ENCODE results near the gene SOX3.

DNA sequence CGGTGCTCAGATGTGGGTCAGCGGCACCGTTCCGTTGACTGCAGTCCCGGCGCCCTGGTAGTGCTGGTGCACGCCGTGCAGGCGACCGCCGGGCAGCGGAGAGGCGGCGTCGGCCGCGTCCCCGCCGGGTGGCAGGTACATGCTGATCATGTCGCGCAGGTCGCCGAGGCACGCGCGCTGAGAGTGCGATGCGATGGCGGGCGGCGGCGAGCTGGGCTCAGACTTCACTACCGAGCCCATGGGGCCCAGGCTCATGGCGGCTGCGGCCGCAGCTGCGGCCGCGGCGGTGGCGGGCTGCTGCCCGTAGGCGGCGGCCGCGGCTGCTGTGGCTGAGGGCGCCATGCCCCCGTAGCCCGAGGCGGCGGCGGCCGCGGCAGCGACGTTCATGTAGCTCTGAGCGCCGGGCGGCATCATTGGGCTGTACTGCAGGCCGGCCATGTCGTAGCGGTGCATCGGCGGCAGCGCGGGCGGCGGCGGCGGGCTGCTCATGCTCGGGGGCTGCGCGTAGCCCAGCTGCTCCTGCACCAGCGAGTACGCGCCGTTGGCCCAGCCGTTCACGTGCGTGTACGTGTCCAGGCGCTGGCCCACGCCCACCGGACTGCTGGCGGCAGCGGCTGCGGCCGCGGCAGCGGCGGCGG lies 1.0 kb downstream of the SOX3 start:
- no peak for TF ChIP-seq POLR2AphosphoS5 (IDR thresholded peaks at IDR 0.05)
- TF ChIP-seq, protein P1, sequence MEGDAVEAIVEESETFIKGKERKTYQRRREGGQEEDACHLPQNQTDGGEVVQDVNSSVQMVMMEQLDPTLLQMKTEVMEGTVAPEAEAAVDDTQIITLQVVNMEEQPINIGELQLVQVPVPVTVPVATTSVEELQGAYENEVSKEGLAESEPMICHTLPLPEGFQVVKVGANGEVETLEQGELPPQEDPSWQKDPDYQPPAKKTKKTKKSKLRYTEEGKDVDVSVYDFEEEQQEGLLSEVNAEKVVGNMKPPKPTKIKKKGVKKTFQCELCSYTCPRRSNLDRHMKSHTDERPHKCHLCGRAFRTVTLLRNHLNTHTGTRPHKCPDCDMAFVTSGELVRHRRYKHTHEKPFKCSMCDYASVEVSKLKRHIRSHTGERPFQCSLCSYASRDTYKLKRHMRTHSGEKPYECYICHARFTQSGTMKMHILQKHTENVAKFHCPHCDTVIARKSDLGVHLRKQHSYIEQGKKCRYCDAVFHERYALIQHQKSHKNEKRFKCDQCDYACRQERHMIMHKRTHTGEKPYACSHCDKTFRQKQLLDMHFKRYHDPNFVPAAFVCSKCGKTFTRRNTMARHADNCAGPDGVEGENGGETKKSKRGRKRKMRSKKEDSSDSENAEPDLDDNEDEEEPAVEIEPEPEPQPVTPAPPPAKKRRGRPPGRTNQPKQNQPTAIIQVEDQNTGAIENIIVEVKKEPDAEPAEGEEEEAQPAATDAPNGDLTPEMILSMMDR (IDR thresholded peaks at IDR 0.05): no peak
- no peak for TF ChIP-seq POLR2A (IDR thresholded peaks at IDR 0.05)

Data from prostate gland (tissue), 2 donors.